ENCODE results near the gene CRIM1. TPM values are rescaled to one million over a fixed set of nuclear protein-coding genes. Genes with fewer than 3 reads are reported as not detected.

CRIM1 gene
- total and polyA plus RNA-seq, 12 donors, result 14.1 to 83.6 (median 54.8) TPM

GRCh38 chr2:36397728-36398413, 42.3 kb downstream of the CRIM1 start:
- intact Hi-C loops (cut with DNase I), result no loop called here
- no peaks in the 10 kb centered on the region for H3K9me3 ChIP-seq
- H3K4me3 ChIP-seq, result no peak overlapping the region
- WGBS, 2 donors, result 87 to 89% methylated on average over 7 of the region's 7 CpGs
- H3K4me1 ChIP-seq, result peaks cover 0 to 80% (median 19%) of the 10 kb centered on the region in 9 donors
- DNase-seq (no peak), ATAC-seq (peak in 1 of 8 donors; percentile 38)
- H3K27me3 ChIP-seq, result no peaks in the 10 kb centered on the region
- no peak for TF ChIP-seq CTCF (IDR thresholded peaks at IDR 0.05)
- peaks cover 0 to 26% (median 0%) of the 10 kb centered on the region in 9 donors for H3K36me3 ChIP-seq
- no peak overlapping the region for H3K27ac ChIP-seq

- Histone ChIP-seq H3K4me1 (peaks cover 0 to 78% (median 13%) of the 10 kb centered on the region in 9 donors), H3K27ac (no peak overlapping the region), H3K9me3 (no peaks in the 10 kb centered on the region), H3K4me3 (no peak overlapping the region), H3K36me3 (peaks cover 0 to 26% (median 0%) of the 10 kb centered on the region in 9 donors), H3K27me3 (no peaks in the 10 kb centered on the region)
- 76 to 87% methylated on average over 2 of the region's 2 CpGs for WGBS, 2 donors
- DNase-seq, result no peak
- TF ChIP-seq CTCF (IDR thresholded peaks at IDR 0.05), result no peak
- ATAC-seq, result no peak
- intact Hi-C loops (cut with DNase I), result no loop called here
Measured at GRCh38 chr2:36399050-36399449, 43.5 kb downstream of the CRIM1 start.

GRCh38 chr2:36403675-36404230, 48.2 kb downstream of the CRIM1 start:
- peaks cover 0 to 3% (median 0%) of the 10 kb centered on the region in 9 donors for H3K36me3 ChIP-seq
- DNase-seq (no peak), ATAC-seq (peak in 2 of 8 donors; percentile 42 to 45)
- 43 to 67% methylated on average over 1 of the region's 1 CpG for WGBS, 2 donors
- no peaks in the 10 kb centered on the region for H3K27me3 ChIP-seq
- no peaks in the 10 kb centered on the region for H3K9me3 ChIP-seq
- intact Hi-C loops (cut with DNase I), result no loop called here
- H3K4me1 ChIP-seq, result peaks cover 9 to 83% (median 27%) of the 10 kb centered on the region in 9 donors
- no peak overlapping the region for H3K4me3 ChIP-seq
- TF ChIP-seq CTCF (IDR thresholded peaks at IDR 0.05), result no peak
- H3K27ac ChIP-seq, result peak overlapping the region in 1 of 10 donors; percentile 6

GRCh38 chr2:36404318-36404717, 48.7 kb downstream of the CRIM1 start:
- 93 to 94% methylated on average over 3 of the region's 3 CpGs for WGBS, 2 donors
- Histone ChIP-seq H3K27me3 (no peaks in the 10 kb centered on the region), H3K4me1 (peaks cover 13 to 83% (median 30%) of the 10 kb centered on the region in 9 donors), H3K9me3 (no peaks in the 10 kb centered on the region), H3K36me3 (peaks cover 0 to 3% (median 0%) of the 10 kb centered on the region in 9 donors), H3K4me3 (no peak overlapping the region), H3K27ac (peak overlapping the region in 2 of 10 donors; percentile 25 to 48)
- intact Hi-C loops (cut with DNase I), result no loop called here
- no peak for TF ChIP-seq CTCF (IDR thresholded peaks at IDR 0.05)
- ATAC-seq (no peak), DNase-seq (no peak)
